HEK293 (cell line): ENCODE data around the gene RIMKLA.

ENCODE experiments used
- CTCF ChIP-seq: fragments of 450-650 bp; formaldehyde crosslinking; IDR thresholded peaks from 2 replicates; pipeline ENCODE4 v1.5.1; 2016; ENCODE audit warnings: missing biosample characterization, missing genetic modification characterization
- PBX3 ChIP-seq: sonication (generic); formaldehyde crosslinking; IDR thresholded peaks from 2 replicates; pipeline ENCODE4 v1.8.1; 2022; ENCODE audit warnings: mild to moderate bottlenecking, moderate library complexity, missing genetic modification reagents
- ZNF274 ChIP-seq, 2 experiments: fragments of 200-500 bp in 1 of 2; fragments of 450-650 bp in 1 of 2; sonication (Bioruptor generic) in 1 of 2; formaldehyde crosslinking in 1 of 2; IDR thresholded peaks; 2 replicates each; pipeline versions ENCODE4 v1.5.1 to v1.6.1; 2014 to 2016; ENCODE audit warnings: borderline replicate concordance in 1 of 2, inconsistent platforms in 1 of 2, low read length in 1 of 2, missing biosample characterization in 1 of 2, missing genetic modification characterization in 1 of 2
- ZNF792 ChIP-seq: fragments of 450-650 bp; formaldehyde crosslinking; IDR thresholded peaks from 2 replicates; pipeline ENCODE4 v1.5.1; 2016; ENCODE audit warnings: missing biosample characterization, missing genetic modification characterization

GRCh38 chr1:42439940-42440339 lies 59.3 kb downstream of the RIMKLA start:
- TF ChIP-seq ZNF274 (IDR thresholded peaks at IDR 0.05; ENCODE audit: low read length) (no peak), ZNF274 (tag by site-specific recombination; IDR thresholded peaks at IDR 0.05; ENCODE audit: borderline replicate concordance) (no peak), ZNF792 (no peak), CTCF (tag by site-specific recombination) (no peak), PBX3 (CRISPR knock-in tag) (no peak)
